PC-3 (cell line): ENCODE results near the gene RSRC1. TPM values are rescaled to one million over a fixed set of nuclear protein-coding genes. Genes with fewer than 3 reads are reported as not detected.

ENCODE experiments used
- ATAC-seq: fragments of 200-7000 bp; cut with Tn5 transposase; 2 replicates; pipeline ENCODE4 v1.9.1; 2020; ENCODE audit warnings: mild to moderate bottlenecking, moderate library complexity
- BruUV-seq: library from RNA; stranded (reverse); fragments of 400-500 nt; replicated peaks from 2 replicates; lab custom pipeline; 2021; lab: Mats Ljungman, UMichigan
- CTCF ChIA-PET: fragments of 300-600 bp; sonication (Branson Sonifier 250); formaldehyde crosslinking; loops from one replicate; lab custom pipeline; 2022; ENCODE audit warnings: antibody characterized with exemption; lab: Charles Lee
- POLR2A ChIA-PET: fragments of 300-600 bp; sonication (Branson Sonifier 250); formaldehyde crosslinking; loops from one replicate; lab custom pipeline; 2022; ENCODE audit warnings: antibody characterized with exemption; ENCODE audit not compliant: unreplicated experiment; lab: Charles Lee
- DNase-seq: peaks from one replicate; pipeline ENCODE4 v3.0.0-alpha.2; 2015
- H2AFZ ChIP-seq: fragments of 300-600 bp; sonication (generic); 2 replicates; pipeline ENCODE4 v1.6.0; 2016; ENCODE audit warnings: antibody characterized with exemption, low read length
- H3F3A ChIP-seq: fragments of 300-600 bp; sonication (generic); one replicate; pipeline ENCODE4 v1.6.0; 2017; ENCODE audit warnings: antibody characterized with exemption, low read length, control low read depth, mild to moderate bottlenecking; ENCODE audit not compliant: unreplicated experiment
- H3K27ac ChIP-seq: fragments of 300-600 bp; sonication (generic); 2 replicates; pipeline ENCODE4 v1.5.1; 2016; ENCODE audit warnings: mild to moderate bottlenecking, low read length
- H3K27me3 ChIP-seq: fragments of 300-600 bp; sonication (generic); 2 replicates; pipeline ENCODE4 v1.6.1; 2016; ENCODE audit warnings: low read length, mixed read lengths
- H3K36me3 ChIP-seq: fragments of 300-600 bp; sonication (generic); 2 replicates; pipeline ENCODE4 v1.6.1; 2016; ENCODE audit warnings: low read depth, mixed run types, low read length, mixed read lengths
- H3K4me1 ChIP-seq: fragments of 300-600 bp; sonication (generic); 2 replicates; pipeline ENCODE4 v1.5.1; 2016; ENCODE audit warnings: low read length; ENCODE audit not compliant: insufficient read depth
- H3K4me2 ChIP-seq: fragments of 300-600 bp; sonication (generic); 2 replicates; pipeline ENCODE4 v1.6.0; 2016; ENCODE audit warnings: low read length
- H3K4me3 ChIP-seq: fragments of 300-600 bp; sonication (generic); 2 replicates; pipeline ENCODE4 v1.5.1; 2016; ENCODE audit warnings: mild to moderate bottlenecking, low read length, mixed read lengths
- H3K79me2 ChIP-seq: fragments of 300-600 bp; sonication (generic); 2 replicates; pipeline ENCODE4 v1.6.1; 2017; ENCODE audit warnings: low read length, mixed read lengths
- H3K9ac ChIP-seq: fragments of 300-600 bp; sonication (generic); 2 replicates; pipeline ENCODE4 v1.6.0; 2016; ENCODE audit warnings: mild to moderate bottlenecking, low read length
- H3K9me2 ChIP-seq: fragments of 300-600 bp; sonication (generic); replicated peaks from 2 replicates; pipeline ENCODE4 v1.6.1; 2016; ENCODE audit warnings: mixed run types, low read length, mixed read lengths
- H3K9me3 ChIP-seq: fragments of 300-600 bp; sonication (generic); 2 replicates; pipeline ENCODE4 v1.6.1; 2016; ENCODE audit warnings: low read length, mixed read lengths
- H4K20me1 ChIP-seq: fragments of 300-600 bp; sonication (generic); 2 replicates; pipeline ENCODE4 v1.6.1; 2016; ENCODE audit warnings: low read length, mixed read lengths
- EZH2 ChIP-seq: fragments of 300-600 bp; sonication (generic); IDR thresholded peaks from one replicate; pipeline ENCODE4 v1.6.1; 2017; ENCODE audit warnings: antibody characterized with exemption, mild to moderate bottlenecking, low read length; ENCODE audit not compliant: unreplicated experiment
- EZH2phosphoT487 ChIP-seq: fragments of 300-600 bp; sonication (generic); IDR thresholded peaks from 2 replicates; pipeline ENCODE4 v1.6.1; 2018; ENCODE audit warnings: mild to moderate bottlenecking, antibody characterized with exemption, low read length, borderline replicate concordance
- intact Hi-C: fragments of 100-400 bp; cut with micrococcal nuclease; formaldehyde crosslinking; loops from 2 replicates; pipeline ENCODE4 v1.9.0; 2023
- total RNA-seq: library from RNA; depleted of rRNA; stranded (reverse); fragments of >200 nt; gene quantifications from 2 replicates; pipeline ENCODE4 v1.2.3, GENCODE V29; 2014
- TF ChIP-seq, protein P1 (sequence below): fragments of 300-600 bp; sonication (generic); conservative IDR thresholded peaks from 2 replicates; pipeline ENCODE4 v1.5.1; 2017; ENCODE audit warnings: antibody characterized with exemption, low read depth, mild to moderate bottlenecking, low read length

RSRC1 gene
- total RNA-seq, 1 experiment from 2014 or later = 39.5 TPM

DNA sequence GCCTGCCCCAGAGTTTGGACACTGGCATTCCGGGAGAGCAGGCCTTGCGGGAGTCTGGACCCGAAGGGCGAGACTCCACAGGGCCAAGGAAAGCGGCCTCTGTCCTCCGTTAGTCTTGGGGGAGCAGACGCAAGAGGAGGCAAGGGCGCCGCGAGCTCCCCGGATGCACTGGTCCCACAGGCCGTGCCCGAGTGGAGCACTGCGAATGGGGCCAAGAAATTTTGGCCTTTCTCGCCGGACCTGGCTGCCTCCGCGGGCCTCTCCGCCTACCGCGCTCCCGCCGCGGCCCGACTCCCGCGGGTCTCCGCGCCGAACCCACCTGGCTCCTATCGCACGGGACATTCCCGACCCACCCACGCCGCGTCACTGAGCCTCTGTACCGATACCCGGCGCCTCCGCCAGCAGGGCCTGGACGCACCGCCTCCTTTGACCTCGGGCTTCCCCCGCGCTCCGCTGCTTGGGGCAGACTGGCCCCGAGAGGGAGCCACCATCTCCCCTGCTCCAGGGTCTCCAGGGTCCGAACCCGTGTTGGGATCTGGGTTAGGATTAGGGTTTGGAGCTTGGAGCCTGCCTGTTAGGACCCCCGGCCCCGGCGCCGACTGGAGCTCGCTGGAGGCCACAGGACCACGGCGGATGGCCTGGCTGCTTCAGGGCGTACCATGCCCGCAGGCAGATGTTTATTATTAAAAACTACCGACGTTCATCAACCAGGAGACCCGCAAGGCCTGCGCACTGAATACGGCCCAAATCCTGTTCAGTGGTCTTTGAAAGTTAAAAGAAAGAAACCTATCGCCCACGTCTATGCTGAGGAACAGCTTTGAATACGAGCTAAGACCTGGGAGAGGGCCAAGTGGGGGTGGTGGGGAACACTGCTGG is 15.4 kb upstream of the RSRC1 start:
- Histone ChIP-seq H3K36me3 (no peaks in the 10 kb centered on the region), H3F3A (no peaks in the 10 kb centered on the region), H3K9ac (no peak overlapping the region), H3K4me2 (no peak overlapping the region), H3K27ac (no peak overlapping the region), H3K4me1 (no peaks in the 10 kb centered on the region), H3K79me2 (no peaks in the 10 kb centered on the region), H2AFZ (no peak overlapping the region), H4K20me1 (no peaks in the 10 kb centered on the region), H3K9me2 (no peaks in the 10 kb centered on the region), H3K9me3 (no peaks in the 10 kb centered on the region), H3K27me3 (no peaks in the 10 kb centered on the region), H3K4me3 (no peak overlapping the region)
- DNase-seq (no peak), ATAC-seq (no peak)
- no TSS peak for BruUV-seq
- TF ChIP-seq EZH2 = no peak
- TF ChIP-seq, protein P1, sequence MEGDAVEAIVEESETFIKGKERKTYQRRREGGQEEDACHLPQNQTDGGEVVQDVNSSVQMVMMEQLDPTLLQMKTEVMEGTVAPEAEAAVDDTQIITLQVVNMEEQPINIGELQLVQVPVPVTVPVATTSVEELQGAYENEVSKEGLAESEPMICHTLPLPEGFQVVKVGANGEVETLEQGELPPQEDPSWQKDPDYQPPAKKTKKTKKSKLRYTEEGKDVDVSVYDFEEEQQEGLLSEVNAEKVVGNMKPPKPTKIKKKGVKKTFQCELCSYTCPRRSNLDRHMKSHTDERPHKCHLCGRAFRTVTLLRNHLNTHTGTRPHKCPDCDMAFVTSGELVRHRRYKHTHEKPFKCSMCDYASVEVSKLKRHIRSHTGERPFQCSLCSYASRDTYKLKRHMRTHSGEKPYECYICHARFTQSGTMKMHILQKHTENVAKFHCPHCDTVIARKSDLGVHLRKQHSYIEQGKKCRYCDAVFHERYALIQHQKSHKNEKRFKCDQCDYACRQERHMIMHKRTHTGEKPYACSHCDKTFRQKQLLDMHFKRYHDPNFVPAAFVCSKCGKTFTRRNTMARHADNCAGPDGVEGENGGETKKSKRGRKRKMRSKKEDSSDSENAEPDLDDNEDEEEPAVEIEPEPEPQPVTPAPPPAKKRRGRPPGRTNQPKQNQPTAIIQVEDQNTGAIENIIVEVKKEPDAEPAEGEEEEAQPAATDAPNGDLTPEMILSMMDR = no peak
- TF ChIP-seq EZH2phosphoT487 = no peak
- CTCF ChIA-PET = no interaction called here
- intact Hi-C loops = no loop called here
- POLR2A ChIA-PET = no interaction called here

DNA sequence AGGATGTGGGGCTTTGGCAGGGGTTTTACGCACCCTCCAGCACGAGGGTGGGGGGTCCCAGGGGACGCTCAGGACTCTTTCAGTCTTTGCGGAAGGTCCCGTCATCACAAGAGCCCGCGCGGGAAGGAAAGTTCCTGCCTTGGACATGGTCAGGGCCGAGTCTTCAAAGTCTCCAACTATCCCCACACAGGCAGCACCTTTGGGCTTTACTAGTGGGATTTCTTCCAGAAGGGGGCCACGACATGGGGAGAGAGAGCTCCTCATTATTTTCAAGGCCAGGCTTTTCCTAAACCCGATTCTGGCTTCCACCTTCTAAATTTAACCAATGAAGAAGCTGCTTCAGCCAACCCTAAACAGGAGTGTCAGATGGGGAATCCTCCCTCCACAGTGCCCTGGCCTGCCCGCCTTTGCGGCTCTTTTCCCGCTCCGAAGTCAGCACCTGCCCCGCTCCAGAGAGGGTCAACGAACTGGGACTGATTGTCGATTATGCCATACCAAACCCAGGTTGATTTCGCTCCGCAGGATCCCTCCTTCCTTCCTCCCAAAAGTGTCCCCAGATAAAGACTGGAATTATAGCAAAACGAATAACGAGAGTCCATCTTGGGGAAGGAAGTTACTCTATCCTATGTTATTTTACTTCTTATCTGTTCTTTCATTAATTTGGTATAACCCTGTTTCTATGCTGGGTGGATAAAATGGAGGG is 14.6 kb upstream of the RSRC1 start:
- no peaks in the 10 kb centered on the region for H3K4me1 ChIP-seq
- H3F3A ChIP-seq = no peaks in the 10 kb centered on the region
- H3K9me2 ChIP-seq = no peaks in the 10 kb centered on the region
- CTCF ChIA-PET = no interaction called here
- no peaks in the 10 kb centered on the region for H3K79me2 ChIP-seq
- H3K27me3 ChIP-seq = no peaks in the 10 kb centered on the region; the same call in 1 of the 2 replicates
- H4K20me1 ChIP-seq = no peaks in the 10 kb centered on the region
- H3K9ac ChIP-seq = no peak overlapping the region
- H3K9me3 ChIP-seq = no peaks in the 10 kb centered on the region
- H3K36me3 ChIP-seq = no peaks in the 10 kb centered on the region
- POLR2A ChIA-PET = interaction anchor here (0.9 kb wide), 1 partner anchor 14 kb away, joined by 10 read pairs; no protein-coding TSS in a partner anchor
- no peak overlapping the region for H3K4me2 ChIP-seq
- H3K27ac ChIP-seq = no peak overlapping the region
- H2AFZ ChIP-seq = no peak overlapping the region
- intact Hi-C loops = no loop called here
- no peak overlapping the region for H3K4me3 ChIP-seq
- ATAC-seq (no peak), DNase-seq (no peak)
- TF ChIP-seq EZH2phosphoT487 = no peak
- BruUV-seq = no TSS peak

DNA sequence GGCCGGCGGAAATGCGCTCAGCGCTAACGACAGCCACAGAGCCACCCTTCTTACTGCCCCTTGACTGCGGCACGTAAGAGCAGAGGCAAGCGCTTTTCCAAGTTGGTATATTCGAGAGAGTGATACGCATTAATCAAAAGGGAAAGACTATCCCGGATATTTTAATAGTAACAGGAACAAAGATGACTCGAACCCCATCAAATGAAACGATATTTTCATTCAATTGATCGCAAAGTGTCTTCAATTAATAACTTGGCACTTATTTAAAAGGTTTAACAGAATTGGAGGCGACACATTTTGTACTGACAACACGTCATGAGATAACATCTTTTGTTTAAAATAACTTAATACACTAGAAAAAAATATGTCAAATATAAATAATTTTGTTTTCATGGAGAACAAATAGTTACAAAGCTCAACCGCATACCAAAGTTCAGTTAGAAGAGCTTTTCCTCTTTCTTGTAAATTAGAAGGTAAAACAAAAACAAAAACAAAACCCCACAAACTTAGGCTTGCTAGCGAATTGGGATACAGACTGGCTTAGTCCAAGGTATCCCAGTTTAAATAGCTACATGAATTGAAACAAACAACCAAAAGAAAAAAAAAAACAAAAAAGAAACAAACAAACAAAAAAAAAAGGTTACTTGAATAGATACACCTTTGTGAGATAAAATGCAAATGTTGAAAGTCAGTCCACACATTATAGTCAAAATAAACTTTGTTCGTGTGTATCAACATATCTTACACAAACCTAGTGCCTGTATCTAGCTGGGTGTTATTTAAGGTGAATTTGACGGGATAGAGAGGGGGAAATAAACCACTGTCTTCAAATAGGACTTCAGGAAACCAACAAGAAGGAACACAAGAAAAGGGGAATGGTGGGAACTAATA is 13.8 kb upstream of the RSRC1 start:
- no peaks in the 10 kb centered on the region for H3F3A ChIP-seq
- DNase-seq (no peak), ATAC-seq (no peak)
- no peak overlapping the region for H2AFZ ChIP-seq
- CTCF ChIA-PET = no interaction called here
- H3K9ac ChIP-seq = no peak overlapping the region
- intact Hi-C loops = no loop called here
- no peaks in the 10 kb centered on the region for H3K9me3 ChIP-seq
- H3K4me1 ChIP-seq = no peaks in the 10 kb centered on the region
- H4K20me1 ChIP-seq = no peaks in the 10 kb centered on the region
- POLR2A ChIA-PET = interaction anchor here (0.9 kb wide), 1 partner anchor 13 kb away, joined by 10 read pairs; no protein-coding TSS in a partner anchor
- BruUV-seq = no TSS peak
- no peaks in the 10 kb centered on the region for H3K79me2 ChIP-seq
- no peak overlapping the region for H3K4me3 ChIP-seq
- H3K9me2 ChIP-seq = no peaks in the 10 kb centered on the region
- no peaks in the 10 kb centered on the region for H3K36me3 ChIP-seq
- TF ChIP-seq, protein P1 = no peak
- no peak for TF ChIP-seq EZH2
- TF ChIP-seq EZH2phosphoT487 = no peak
- no peak overlapping the region for H3K27ac ChIP-seq
- H3K4me2 ChIP-seq = no peak overlapping the region
- H3K27me3 ChIP-seq = peaks cover 4% of the 10 kb centered on the region
